Activated CD4-positive, CD25-positive, alpha-beta regulatory T cell treated with anti-CD3 and anti-CD28 coated beads, Interleukin-2, amount 50 U/mL, for 16 hours (primary cell): ENCODE data around the gene ATXN7L1.
"Not testable (repeated sequence)": the region's sequence is repeated elsewhere in the genome, so short reads cannot be mapped to it uniquely, and the experiment has no call there.

ENCODE experiments used
- DNase-seq: peaks from one replicate; pipeline ENCODE4 v3.0.0-alpha.2; 2020; ENCODE audit warnings: low read depth, low spot score

Gene ATXN7L1

DNA sequence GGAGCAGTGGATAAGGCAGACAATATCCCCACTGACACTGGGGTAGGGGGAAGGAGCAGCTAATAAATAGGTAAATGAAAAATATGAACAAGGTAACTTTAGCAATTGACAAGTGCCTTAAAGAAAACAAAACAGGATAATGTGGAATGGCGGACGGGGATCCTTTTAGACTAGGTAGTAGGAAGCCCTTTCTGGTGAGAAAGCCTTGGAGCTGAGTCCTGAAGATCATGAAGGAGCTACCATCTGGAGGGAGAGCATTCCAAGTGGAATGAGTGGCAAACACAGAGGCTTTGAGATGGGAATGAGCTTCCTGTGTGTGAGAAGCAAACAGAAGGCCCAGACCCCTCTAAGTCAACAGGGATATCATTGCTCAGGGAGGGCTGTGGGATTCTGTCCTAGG, 16.0 kb upstream of the ATXN7L1 start:
- no peak for DNase-seq

DNA sequence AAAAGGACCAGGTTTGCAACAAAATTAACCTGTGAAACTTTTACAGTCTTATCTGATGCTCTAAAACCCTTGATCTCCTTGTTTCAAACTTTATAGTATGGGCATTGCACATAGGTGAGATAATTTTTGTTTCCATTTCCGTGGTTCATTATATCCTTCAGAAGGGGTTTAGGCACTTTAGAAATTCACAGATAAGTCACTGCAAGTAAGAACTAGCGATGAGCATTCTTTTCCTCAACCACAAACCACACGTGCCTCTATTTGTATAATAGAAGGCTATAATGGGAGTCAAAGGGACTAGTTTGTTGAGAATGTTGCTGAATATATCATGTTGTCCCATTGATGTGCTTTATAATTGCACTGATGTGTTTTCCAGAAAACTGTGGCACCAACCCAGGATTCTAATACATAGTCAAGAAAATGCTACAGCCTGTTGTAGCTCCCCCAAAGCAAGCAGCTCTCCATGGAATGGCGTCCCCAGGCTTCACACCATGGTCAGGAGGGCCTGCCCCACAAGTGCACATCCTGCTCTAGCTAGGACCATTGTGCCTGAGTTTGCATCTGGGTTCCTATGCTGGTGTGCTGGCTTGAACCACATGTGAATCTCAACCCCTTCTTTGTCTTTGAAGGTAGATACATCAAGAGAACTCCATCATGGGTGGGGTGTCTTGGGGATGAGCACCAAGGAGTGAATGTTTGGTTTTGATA, 14.0 kb upstream of the ATXN7L1 start:
- DNase-seq, result no peak

- DNase-seq, result no peak
Observed at GRCh38 chr7:105887569-105888189, 11.3 kb upstream of the ATXN7L1 start.

DNA sequence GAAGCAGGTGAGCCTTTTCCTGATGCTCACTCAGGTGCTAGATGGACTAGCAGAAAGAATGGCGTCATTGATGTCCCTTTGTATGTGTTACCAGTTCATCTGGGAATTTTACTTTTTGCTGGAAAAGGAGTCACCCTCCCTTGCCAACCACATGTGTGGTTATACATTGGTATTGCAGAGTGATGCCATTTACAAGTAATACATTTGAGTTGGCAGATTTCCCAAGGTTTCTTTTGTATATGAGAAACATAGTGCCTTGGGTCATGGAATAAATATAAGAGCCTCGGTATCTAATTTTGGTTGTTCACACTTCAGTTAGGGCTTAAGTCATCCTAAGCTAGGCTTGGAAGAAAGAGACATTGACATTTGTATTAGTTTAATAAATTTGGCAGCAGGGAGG, 10.4 kb upstream of the ATXN7L1 start:
- no peak for DNase-seq

DNA sequence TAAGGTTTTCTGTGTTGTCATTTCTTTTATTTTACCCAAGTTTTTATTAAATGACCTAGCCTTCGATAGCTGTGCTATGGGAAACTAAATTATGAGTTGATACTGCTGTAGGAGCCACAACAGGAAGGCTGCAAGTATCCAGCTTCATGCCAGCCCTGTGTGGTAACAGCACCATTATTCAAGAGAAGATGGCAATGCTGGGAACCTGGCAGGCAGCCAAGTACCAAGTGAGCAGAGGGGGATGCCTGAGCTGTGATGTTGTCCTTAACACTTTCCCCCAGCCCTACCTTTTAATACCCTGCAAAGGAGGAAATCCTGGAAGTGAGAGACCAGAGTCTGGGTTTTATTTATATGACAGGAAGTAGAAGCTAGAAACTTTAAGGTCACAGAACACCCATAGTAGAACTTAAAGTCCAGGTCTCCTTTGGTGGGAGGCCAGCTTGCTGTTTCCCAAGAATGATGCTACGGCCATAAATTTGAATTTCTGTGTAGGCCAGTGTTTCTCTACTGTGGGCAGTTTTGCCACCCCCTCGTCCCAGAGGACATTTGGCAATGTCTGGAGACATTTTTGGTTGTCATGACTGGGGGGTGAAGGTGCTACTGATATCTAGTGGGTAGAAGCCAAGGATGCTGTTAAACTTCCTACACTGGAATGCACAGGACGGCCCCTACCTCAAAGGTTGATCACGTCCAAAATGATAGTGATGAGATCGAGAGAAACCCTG, 9.2 kb upstream of the ATXN7L1 start:
- no peak for DNase-seq

GRCh38 chr7:105883179-105883578, 6.8 kb upstream of the ATXN7L1 start:
- DNase-seq, result not testable (repeated sequence)

- DNase-seq, result no peak
Observed at GRCh38 chr7:105881439-105881838, 5.0 kb upstream of the ATXN7L1 start.

DNA sequence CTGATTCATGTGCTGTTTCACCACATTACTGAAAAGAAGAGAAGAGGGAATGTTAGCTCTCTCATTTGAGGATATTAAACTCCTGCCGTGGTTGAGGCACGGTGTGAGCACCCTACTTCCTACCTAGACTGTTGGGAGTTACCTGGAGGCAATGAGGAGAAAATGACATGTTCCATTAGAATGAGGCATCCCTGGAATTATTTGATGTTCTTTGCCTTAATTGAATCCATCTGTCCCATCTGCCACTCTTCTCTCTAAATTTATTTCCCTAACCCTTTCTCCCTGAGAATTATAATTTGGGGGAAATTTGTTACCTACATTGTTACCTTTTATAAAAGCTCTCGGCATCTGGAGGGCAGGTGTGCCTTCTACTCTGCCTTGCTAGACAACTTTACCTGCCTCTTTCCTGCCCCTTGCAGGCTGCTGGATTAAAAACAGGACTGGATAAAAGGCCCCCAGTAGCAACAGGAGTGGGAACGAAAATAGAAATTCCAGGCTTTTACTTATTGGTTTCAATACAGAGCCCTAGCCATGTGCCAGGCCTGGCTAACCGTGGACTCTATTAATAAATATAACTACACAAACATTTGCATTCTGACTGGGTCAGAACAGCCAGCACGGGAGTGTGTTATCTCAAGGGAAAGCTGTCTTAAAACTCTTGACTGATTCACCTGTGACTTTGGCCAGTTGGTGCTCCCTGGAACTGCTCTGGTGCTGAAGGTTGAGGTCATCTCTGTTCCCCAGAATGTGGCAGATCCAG, 4.4 kb upstream of the ATXN7L1 start:
- DNase-seq, result no peak

DNA sequence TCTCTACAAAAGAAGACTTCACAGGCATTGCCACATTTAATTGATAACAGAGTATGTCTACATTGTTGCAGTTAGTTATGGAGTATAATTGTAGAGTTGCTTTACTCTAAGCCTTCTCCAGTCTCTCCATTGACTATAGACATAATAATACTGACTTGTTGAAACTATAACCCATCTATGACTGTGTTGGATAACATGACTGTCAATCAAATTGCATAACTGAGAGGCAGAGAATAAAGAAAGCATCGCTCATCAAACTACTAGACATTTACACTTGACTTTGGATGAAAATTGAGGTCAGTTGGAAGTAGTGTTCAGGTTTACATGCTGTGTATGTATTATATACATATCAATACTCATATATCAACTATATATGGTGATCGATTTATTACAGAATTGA, 3.4 kb upstream of the ATXN7L1 start:
- DNase-seq, result no peak

DNA sequence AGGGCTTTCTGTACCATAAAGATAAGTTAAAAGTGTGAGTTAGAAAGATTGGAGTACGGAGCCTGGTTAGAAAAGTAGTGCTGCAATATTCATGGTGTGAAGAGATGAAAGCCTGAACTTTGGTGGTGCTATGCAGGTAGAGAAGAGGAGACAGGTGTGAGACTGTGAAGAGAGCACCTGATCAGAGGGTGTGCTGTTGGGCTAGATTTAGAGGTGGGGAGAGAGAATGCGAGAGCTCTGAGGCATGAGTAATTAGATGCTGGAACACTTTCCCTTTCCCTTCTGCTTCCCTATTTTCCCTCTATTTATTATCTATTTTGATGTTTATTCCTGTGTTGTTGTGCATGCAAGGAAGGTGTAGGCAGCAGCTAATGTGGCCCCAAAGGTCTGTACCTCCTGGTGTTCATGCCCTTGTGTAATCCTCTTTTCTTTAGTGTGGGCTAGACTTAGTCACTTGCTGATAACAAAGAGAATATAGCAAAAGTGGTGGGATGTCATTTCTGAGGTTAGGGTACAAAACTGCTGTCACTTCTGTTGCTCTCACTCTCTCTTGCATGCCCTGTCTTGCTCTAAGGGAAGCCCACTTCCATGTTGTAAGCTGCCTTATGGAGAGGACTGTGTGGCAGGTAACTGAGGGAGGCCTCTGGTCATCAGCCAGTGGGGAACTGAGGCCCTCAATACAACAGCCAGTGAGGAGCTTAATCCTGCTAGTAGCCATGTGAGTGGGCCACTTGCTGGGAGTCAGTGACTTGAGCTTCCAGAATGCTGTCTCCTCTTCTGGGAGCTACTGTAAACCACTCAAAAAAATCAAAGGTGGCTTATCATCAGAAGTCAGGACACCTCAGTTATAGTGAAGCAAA, 2.6 kb upstream of the ATXN7L1 start:
- no peak for DNase-seq

- DNase-seq, result no peak
Observed at GRCh38 chr7:105877736-105878135, 1.3 kb upstream of the ATXN7L1 start.

- DNase-seq, result no peak
Observed at GRCh38 chr7:105876964-105877601, 684 bp upstream of the ATXN7L1 start.

- no peak for DNase-seq
Observed at GRCh38 chr7:105875505-105875904, 894 bp downstream of the ATXN7L1 start.

DNA sequence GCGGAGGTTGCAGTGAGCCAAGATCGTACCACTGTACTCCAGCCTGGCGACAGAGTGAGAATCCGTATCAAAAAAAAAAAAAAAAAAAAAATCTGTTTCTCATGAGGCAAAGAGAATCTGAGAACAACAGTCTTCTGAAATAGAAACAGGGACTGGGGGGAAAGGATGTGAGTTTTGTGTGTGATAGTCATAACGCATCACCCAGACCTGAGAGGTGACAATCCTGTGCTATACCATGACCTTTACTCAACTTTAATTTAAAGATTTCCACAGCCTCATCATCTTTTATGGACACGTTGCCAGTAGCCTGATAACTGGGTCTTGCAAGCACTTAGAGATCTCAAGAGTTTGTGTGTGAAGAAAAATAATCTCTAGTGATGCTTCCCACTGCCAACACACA, 2.3 kb downstream of the ATXN7L1 start:
- DNase-seq, result no peak

GRCh38 chr7:105872491-105872890, 3.9 kb downstream of the ATXN7L1 start:
- no peak for DNase-seq

- no peak for DNase-seq
Observed at GRCh38 chr7:105871142-105871541, 5.3 kb downstream of the ATXN7L1 start.

- DNase-seq, result no peak
Observed at GRCh38 chr7:105866102-105866801, 10.1 kb downstream of the ATXN7L1 start.

DNA sequence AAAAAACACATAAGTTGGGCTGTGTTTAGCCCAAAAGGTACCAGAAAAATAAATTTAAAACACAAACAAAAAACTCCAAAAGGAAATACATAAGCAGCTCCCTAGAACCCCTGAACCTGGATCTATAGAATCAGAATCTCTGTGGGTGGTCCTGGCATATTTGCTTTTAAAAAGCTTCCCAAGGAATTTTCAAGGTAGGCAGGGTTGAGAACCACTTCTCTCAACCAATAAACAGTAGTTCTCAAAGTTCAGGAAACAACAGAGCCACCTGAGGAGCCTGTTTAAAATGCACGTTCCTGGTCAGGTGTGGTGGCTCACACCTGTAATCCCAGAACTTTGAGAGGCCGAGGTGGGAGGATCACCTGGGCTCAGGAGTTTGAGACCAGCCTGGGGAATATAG, 12.5 kb downstream of the ATXN7L1 start:
- no peak for DNase-seq

DNA sequence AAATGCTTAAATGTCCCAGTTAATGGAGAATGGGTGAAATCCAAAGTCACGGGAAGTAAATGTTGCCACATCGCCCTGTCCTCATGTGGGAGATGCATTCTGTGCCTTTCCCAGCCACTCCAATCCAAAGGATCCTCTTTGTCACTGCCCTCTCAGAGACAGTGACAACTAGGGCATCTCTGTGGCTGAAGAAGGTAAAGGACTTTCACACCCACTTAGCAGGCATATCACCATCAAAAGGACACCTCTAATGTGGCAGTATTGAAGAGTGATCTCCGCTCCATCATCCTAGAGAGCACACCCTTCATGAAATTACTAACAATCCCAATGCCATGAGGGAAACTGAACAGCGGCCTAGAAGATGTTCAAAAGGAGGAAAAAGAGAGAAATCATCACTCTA, 13.6 kb downstream of the ATXN7L1 start:
- no peak for DNase-seq

GRCh38 chr7:105862276-105862675, 14.1 kb downstream of the ATXN7L1 start:
- no peak for DNase-seq
